ENCODE data around the gene CYYR1. TPM values are rescaled to one million over a fixed set of nuclear protein-coding genes. Genes with fewer than 3 reads are reported as not detected.

The CYYR1 gene
- total and polyA plus RNA-seq, 7 experiments from 2014 or later: not detected

GRCh38 chr21:26445440-26445839 lies 127.6 kb downstream of the CYYR1 start:
- Histone ChIP-seq H3K4me3 (ENCODE audit: low read length) (no peak overlapping the region), H3K4me1 (ENCODE audit: control insufficient read depth in 2 of 2, insufficient read depth in 2 of 2, low read length in 2 of 2) (no peaks in the 10 kb centered on the region), H3K27ac (ENCODE audit: low read depth, low read length) (no peak overlapping the region), H3K36me3 (ENCODE audit: control insufficient read depth in 2 of 3, insufficient read depth in 3 of 3, low read length in 3 of 3) (no peaks in the 10 kb centered on the region), H3K9me3 (ENCODE audit: control insufficient read depth in 2 of 3, low read length in 3 of 3) (no peaks in the 10 kb centered on the region), H3K27me3 (ENCODE audit: control insufficient read depth in 2 of 2, insufficient read depth in 2 of 2, low read length in 2 of 2) (no peaks in the 10 kb centered on the region)
- DNase-seq: no peak
- Mint-ChIP-seq H3K4me1 (no peaks in the 10 kb centered on the region), H3K27ac (no peak overlapping the region), H3K9me3 (peaks cover 0 to 3% (median 0%) of the 10 kb centered on the region in 11 donors), H3K4me3 (no peak overlapping the region), H3K36me3 (no peaks in the 10 kb centered on the region), H3K27me3 (peaks cover 0 to 10% (median 0%) of the 10 kb centered on the region in 5 donors)
- ChIA-PET CTCF (interaction anchor here (0.5 kb wide), 1 partner anchor 130 kb away, joined by 3 read pairs; no protein-coding TSS in a partner anchor), POLR2A (no interaction called here)
- intact Hi-C loops (cut with micrococcal nuclease): no loop called here
- no peak for ATAC-seq

DNA sequence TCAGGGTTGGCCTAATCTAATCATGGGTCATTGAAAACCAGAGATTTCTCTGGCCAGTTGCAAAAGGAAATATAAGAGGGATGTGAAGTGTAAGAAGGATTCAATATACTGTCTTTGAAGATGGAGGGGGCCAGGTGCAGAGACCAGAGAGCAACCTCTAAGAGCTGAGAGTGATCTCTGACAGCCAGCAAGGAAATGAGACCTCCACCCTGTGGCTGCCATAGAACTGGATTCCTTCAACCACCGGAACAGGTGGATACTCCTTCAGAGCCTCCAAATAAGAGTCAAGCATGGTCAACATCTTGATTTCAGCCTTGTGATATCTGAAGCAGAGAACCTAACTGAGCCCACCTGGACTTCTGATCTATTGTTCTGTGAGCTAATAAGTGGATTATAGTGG lies 128.4 kb downstream of the CYYR1 start:
- H3K27me3 ChIP-seq (ENCODE audit: control insufficient read depth in 2 of 2, insufficient read depth in 2 of 2, low read length in 2 of 2): no peaks in the 10 kb centered on the region
- ATAC-seq: no peak
- Mint-ChIP-seq H3K36me3 (no peaks in the 10 kb centered on the region), H3K4me3 (no peak overlapping the region), H3K27ac (no peak overlapping the region), H3K9me3 (peaks cover 0 to 4% (median 0%) of the 10 kb centered on the region in 11 donors), H3K27me3 (peaks cover 0 to 10% (median 0%) of the 10 kb centered on the region in 5 donors), H3K4me1 (no peaks in the 10 kb centered on the region)
- H3K27ac ChIP-seq (ENCODE audit: low read depth, low read length): no peak overlapping the region
- ChIA-PET POLR2A (no interaction called here), CTCF (no interaction called here)
- H3K4me3 ChIP-seq (ENCODE audit: low read length): no peak overlapping the region
- H3K4me1 ChIP-seq (ENCODE audit: control insufficient read depth in 2 of 2, insufficient read depth in 2 of 2, low read length in 2 of 2): no peaks in the 10 kb centered on the region
- DNase-seq: no peak
- intact Hi-C loops (cut with micrococcal nuclease): no loop called here
- no peaks in the 10 kb centered on the region for H3K36me3 ChIP-seq (ENCODE audit: control insufficient read depth in 2 of 3, insufficient read depth in 3 of 3, low read length in 3 of 3)
- H3K9me3 ChIP-seq (ENCODE audit: control insufficient read depth in 2 of 3, low read length in 3 of 3): no peaks in the 10 kb centered on the region

- peaks cover 0 to 4% (median 0%) of the 10 kb centered on the region in 11 donors for H3K9me3 Mint-ChIP-seq
- intact Hi-C loops (cut with micrococcal nuclease): no loop called here
- Histone ChIP-seq H3K4me3 (ENCODE audit: low read length) (no peak overlapping the region), H3K4me1 (ENCODE audit: control insufficient read depth in 2 of 2, insufficient read depth in 2 of 2, low read length in 2 of 2) (no peaks in the 10 kb centered on the region), H3K27ac (ENCODE audit: low read depth, low read length) (no peak overlapping the region), H3K36me3 (ENCODE audit: control insufficient read depth in 2 of 3, insufficient read depth in 3 of 3, low read length in 3 of 3) (no peaks in the 10 kb centered on the region), H3K9me3 (ENCODE audit: control insufficient read depth in 2 of 3, low read length in 3 of 3) (no peaks in the 10 kb centered on the region), H3K27me3 (ENCODE audit: control insufficient read depth in 2 of 2, insufficient read depth in 2 of 2, low read length in 2 of 2) (no peaks in the 10 kb centered on the region)
- H3K4me3 Mint-ChIP-seq: no peak overlapping the region
- CTCF ChIA-PET: no interaction called here
- peaks cover 0 to 10% (median 0%) of the 10 kb centered on the region in 5 donors for H3K27me3 Mint-ChIP-seq
- H3K4me1 Mint-ChIP-seq: no peaks in the 10 kb centered on the region
- H3K27ac Mint-ChIP-seq: no peak overlapping the region
- no peaks in the 10 kb centered on the region for H3K36me3 Mint-ChIP-seq
- ATAC-seq (no peak), DNase-seq (no peak)
- POLR2A ChIA-PET: no interaction called here
Measured at GRCh38 chr21:26443867-26444266, 129.2 kb downstream of the CYYR1 start.

DNA sequence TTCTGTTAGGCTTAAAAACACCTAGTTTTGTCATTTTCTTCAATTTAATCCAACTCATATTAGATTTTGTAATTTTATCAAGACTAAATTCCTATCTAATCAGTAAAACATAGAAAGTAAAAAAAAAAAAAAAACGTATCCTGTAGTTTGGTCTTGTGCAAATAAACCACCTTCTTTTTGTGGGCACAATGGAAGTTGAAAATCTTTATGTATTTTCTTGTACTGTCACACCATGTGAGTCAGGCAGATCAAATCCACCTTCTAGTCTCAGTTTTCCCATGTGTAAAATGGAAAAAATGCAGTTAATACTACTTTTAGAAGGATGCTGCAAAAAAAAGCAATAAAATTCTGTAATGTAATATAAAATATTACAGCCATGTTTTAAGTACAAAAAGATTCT lies 129.8 kb downstream of the CYYR1 start:
- no peaks in the 10 kb centered on the region for H3K9me3 ChIP-seq (ENCODE audit: control insufficient read depth in 2 of 3, low read length in 3 of 3)
- H3K4me1 Mint-ChIP-seq: no peaks in the 10 kb centered on the region
- no peak overlapping the region for H3K27ac Mint-ChIP-seq
- H3K36me3 ChIP-seq (ENCODE audit: control insufficient read depth in 2 of 3, insufficient read depth in 3 of 3, low read length in 3 of 3): no peaks in the 10 kb centered on the region
- H3K27me3 Mint-ChIP-seq: peaks cover 0 to 10% (median 0%) of the 10 kb centered on the region in 5 donors
- H3K9me3 Mint-ChIP-seq: peaks cover 0 to 4% (median 0%) of the 10 kb centered on the region in 11 donors
- POLR2A ChIA-PET: no interaction called here
- DNase-seq: no peak
- H3K27me3 ChIP-seq (ENCODE audit: control insufficient read depth in 2 of 2, insufficient read depth in 2 of 2, low read length in 2 of 2): no peaks in the 10 kb centered on the region
- intact Hi-C loops (cut with micrococcal nuclease): no loop called here
- CTCF ChIA-PET: no interaction called here
- no peak overlapping the region for H3K4me3 Mint-ChIP-seq
- H3K36me3 Mint-ChIP-seq: no peaks in the 10 kb centered on the region
- H3K4me3 ChIP-seq (ENCODE audit: low read length): no peak overlapping the region
- no peak for ATAC-seq
- H3K27ac ChIP-seq (ENCODE audit: low read depth, low read length): no peak overlapping the region
- no peaks in the 10 kb centered on the region for H3K4me1 ChIP-seq (ENCODE audit: control insufficient read depth in 2 of 2, insufficient read depth in 2 of 2, low read length in 2 of 2)

GRCh38 chr21:26441149-26441548 lies 131.9 kb downstream of the CYYR1 start:
- no peak overlapping the region for H3K4me3 Mint-ChIP-seq
- no peak overlapping the region for H3K27ac ChIP-seq (ENCODE audit: low read depth, low read length)
- no peaks in the 10 kb centered on the region for H3K36me3 Mint-ChIP-seq
- H3K9me3 ChIP-seq (ENCODE audit: control insufficient read depth in 2 of 3, low read length in 3 of 3): no peaks in the 10 kb centered on the region
- intact Hi-C loops (cut with micrococcal nuclease): no loop called here
- peaks cover 0 to 4% (median 0%) of the 10 kb centered on the region in 11 donors for H3K9me3 Mint-ChIP-seq
- DNase-seq (no peak), ATAC-seq (no peak)
- H3K4me1 Mint-ChIP-seq: no peaks in the 10 kb centered on the region
- ChIA-PET POLR2A (no interaction called here), CTCF (no interaction called here)
- H3K4me1 ChIP-seq (ENCODE audit: control insufficient read depth in 2 of 2, insufficient read depth in 2 of 2, low read length in 2 of 2): no peaks in the 10 kb centered on the region
- no peaks in the 10 kb centered on the region for H3K27me3 ChIP-seq (ENCODE audit: control insufficient read depth in 2 of 2, insufficient read depth in 2 of 2, low read length in 2 of 2)
- H3K27me3 Mint-ChIP-seq: peaks cover 0 to 10% (median 4%) of the 10 kb centered on the region in 5 donors
- H3K27ac Mint-ChIP-seq: no peak overlapping the region
- no peak overlapping the region for H3K4me3 ChIP-seq (ENCODE audit: low read length)
- H3K36me3 ChIP-seq (ENCODE audit: control insufficient read depth in 2 of 3, insufficient read depth in 3 of 3, low read length in 3 of 3): no peaks in the 10 kb centered on the region

GRCh38 chr21:26438976-26439375 lies 134.1 kb downstream of the CYYR1 start:
- Histone ChIP-seq H3K27ac (ENCODE audit: low read depth, low read length) (no peak overlapping the region), H3K36me3 (ENCODE audit: control insufficient read depth in 2 of 3, insufficient read depth in 3 of 3, low read length in 3 of 3) (no peaks in the 10 kb centered on the region), H3K4me3 (ENCODE audit: low read length) (no peak overlapping the region), H3K27me3 (ENCODE audit: control insufficient read depth in 2 of 2, insufficient read depth in 2 of 2, low read length in 2 of 2) (no peaks in the 10 kb centered on the region), H3K4me1 (ENCODE audit: control insufficient read depth in 2 of 2, insufficient read depth in 2 of 2, low read length in 2 of 2) (no peaks in the 10 kb centered on the region), H3K9me3 (ENCODE audit: control insufficient read depth in 2 of 3, low read length in 3 of 3) (no peaks in the 10 kb centered on the region)
- intact Hi-C loops (cut with micrococcal nuclease): no loop called here
- ChIA-PET CTCF (no interaction called here), POLR2A (no interaction called here)
- DNase-seq: no peak
- H3K9me3 Mint-ChIP-seq: peaks cover 0 to 4% (median 0%) of the 10 kb centered on the region in 11 donors
- H3K4me1 Mint-ChIP-seq: no peaks in the 10 kb centered on the region
- no peak for ATAC-seq
- no peak overlapping the region for H3K27ac Mint-ChIP-seq
- no peak overlapping the region for H3K4me3 Mint-ChIP-seq
- no peaks in the 10 kb centered on the region for H3K36me3 Mint-ChIP-seq
- H3K27me3 Mint-ChIP-seq: peaks cover 0 to 8% (median 6%) of the 10 kb centered on the region in 5 donors

DNA sequence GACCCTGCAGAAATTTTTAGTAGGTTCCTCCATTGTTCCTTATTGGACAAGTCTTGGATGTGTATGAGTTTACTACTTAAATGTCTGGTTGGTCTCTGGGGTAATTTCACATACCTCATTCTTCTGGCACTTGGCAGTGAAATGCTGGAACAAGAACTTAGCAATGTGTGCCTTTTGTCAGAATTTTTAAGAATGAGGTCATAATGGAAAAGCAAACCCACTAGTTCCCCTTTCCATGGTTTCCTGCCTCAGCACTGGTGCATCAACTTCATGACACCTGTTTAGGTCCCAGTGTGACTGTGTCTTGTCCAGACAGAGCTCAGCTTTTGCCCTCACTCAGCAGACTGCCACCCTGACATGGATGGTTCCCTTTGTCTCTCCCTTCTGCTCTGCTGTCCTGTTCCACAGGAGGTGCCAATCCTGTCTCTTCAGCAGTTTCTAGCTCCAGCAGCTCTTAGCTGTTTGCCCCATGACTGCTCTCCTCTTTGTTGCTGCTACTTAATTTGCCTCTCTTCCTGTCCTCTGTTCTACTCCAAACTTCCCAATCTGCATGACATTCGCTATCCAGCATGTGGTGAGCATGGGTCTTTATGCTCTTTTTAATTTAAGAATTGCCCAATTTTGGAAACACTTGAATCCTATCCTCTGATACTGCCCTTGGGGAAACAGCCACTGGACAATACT lies 135.6 kb downstream of the CYYR1 start:
- POLR2A ChIA-PET: no interaction called here
- Histone ChIP-seq H3K36me3 (ENCODE audit: control insufficient read depth in 2 of 3, insufficient read depth in 3 of 3, low read length in 3 of 3) (no peaks in the 10 kb centered on the region), H3K27ac (ENCODE audit: low read depth, low read length) (no peak overlapping the region), H3K27me3 (ENCODE audit: control insufficient read depth in 2 of 2, insufficient read depth in 2 of 2, low read length in 2 of 2) (no peaks in the 10 kb centered on the region), H3K9me3 (ENCODE audit: control insufficient read depth in 2 of 3, low read length in 3 of 3) (no peaks in the 10 kb centered on the region), H3K4me3 (ENCODE audit: low read length) (no peak overlapping the region), H3K4me1 (ENCODE audit: control insufficient read depth in 2 of 2, insufficient read depth in 2 of 2, low read length in 2 of 2) (no peaks in the 10 kb centered on the region)
- no peak for ATAC-seq
- peaks cover 0 to 8% (median 6%) of the 10 kb centered on the region in 5 donors for H3K27me3 Mint-ChIP-seq
- CTCF ChIA-PET: no interaction called here
- intact Hi-C loops (cut with micrococcal nuclease): no loop called here
- H3K4me1 Mint-ChIP-seq: no peaks in the 10 kb centered on the region
- H3K9me3 Mint-ChIP-seq: peaks cover 0 to 4% (median 0%) of the 10 kb centered on the region in 11 donors
- H3K27ac Mint-ChIP-seq: no peak overlapping the region
- DNase-seq: no peak
- H3K36me3 Mint-ChIP-seq: no peaks in the 10 kb centered on the region
- no peak overlapping the region for H3K4me3 Mint-ChIP-seq
